HCT116 (cell line): ENCODE results near the gene GTF2A1. TPM values are rescaled to one million over a fixed set of nuclear protein-coding genes. Genes with fewer than 3 reads are reported as not detected.

Experiments used
- ATAC-seq: fragments of 200-7000 bp; cut with Tn5 transposase; 2 replicates; pipeline ENCODE4 v1.9.1; 2020; ENCODE audit warnings: mild to moderate bottlenecking, moderate library complexity
- BruUV-seq: library from RNA; stranded (reverse); fragments of 400-500 nt; replicated peaks from 2 replicates; lab custom pipeline; 2021; lab: Mats Ljungman, UMichigan
- CTCF ChIA-PET: fragments of 300-600 bp; sonication (Branson Sonifier 250); formaldehyde crosslinking; loops from one replicate; lab custom pipeline; 2021; ENCODE audit warnings: antibody characterized with exemption; lab: Charles Lee
- POLR2A ChIA-PET: fragments of 300-600, 350-600 bp; sonication (Branson Sonifier 250); formaldehyde crosslinking; loops from one replicate; lab custom pipeline; 2021; ENCODE audit warnings: antibody characterized with exemption; lab: Charles Lee
- RAD21 ChIA-PET, 2 experiments: fragments of 300-600 bp; sonication (Branson Sonifier 250); formaldehyde crosslinking; loops; one replicate each; lab custom pipeline; 2023; ENCODE audit warnings: low total read pairs in 2 of 2; ENCODE audit not compliant: uncharacterized antibody in 2 of 2, unreplicated experiment in 2 of 2, low non-redundant PET in 1 of 2; lab: Charles Lee
- DNase-seq: peaks from one replicate; pipeline ENCODE4 v3.0.0-alpha.2; 2010; ENCODE audit warnings: low read depth, low spot score
- H2AFZ ChIP-seq: fragments of 200-600 bp; shearing (Covaris generic), sonication (generic); 2 replicates; pipeline ENCODE4 v1.6.1; 2017; ENCODE audit warnings: low read depth, mixed run types, mixed read lengths, antibody characterized with exemption, low read length; ENCODE audit not compliant: poor library complexity, severe bottlenecking
- H3K27ac ChIP-seq: 2 replicates; pipeline ENCODE4 v1.5.1; 2012; ENCODE audit warnings: low read depth, low read length
- H3K27me3 ChIP-seq: fragments of 200-600 bp; sonication (generic); 2 replicates; pipeline ENCODE4 v1.6.1; 2016; ENCODE audit warnings: mixed run types, low read length, mixed read lengths; ENCODE audit not compliant: insufficient read depth
- H3K36me3 ChIP-seq, 2 experiments: fragments of 200-500 bp in 1 of 2; fragments of 200-600 bp in 1 of 2; sonication (Bioruptor generic) in 1 of 2; sonication (generic) in 1 of 2; 2 replicates each; pipeline versions ENCODE4 v1.5.1 to v1.6.1; 2014 to 2016; ENCODE audit warnings: low read length in 2 of 2, inconsistent platforms in 1 of 2, mixed read lengths in 1 of 2, mixed run types in 1 of 2; ENCODE audit not compliant: insufficient read depth in 2 of 2, control insufficient read depth in 1 of 2
- H3K4me1 ChIP-seq, 2 experiments: fragments of 200-600 bp in 1 of 2; sonication (generic) in 1 of 2; 2 replicates each; pipeline versions ENCODE4 v1.5.1 to v1.6.1; 2012 to 2017; ENCODE audit warnings: low read length in 2 of 2, inconsistent platforms in 1 of 2, mild to moderate bottlenecking in 1 of 2, mixed read lengths in 1 of 2, mixed run types in 1 of 2, moderate library complexity in 1 of 2; ENCODE audit not compliant: insufficient read depth in 2 of 2, control insufficient read depth in 1 of 2
- H3K4me2 ChIP-seq: fragments of 200-600 bp; sonication (generic); 2 replicates; pipeline ENCODE4 v1.6.1; 2017; ENCODE audit warnings: mixed run types, low read length, mixed read lengths
- H3K4me3 ChIP-seq, 2 experiments: fragments of 200-600 bp in 1 of 2; sonication (generic) in 1 of 2; replicated peaks in 1 of 2; 2 replicates each; pipeline ENCODE4 v1.5.1; 2011 to 2016; ENCODE audit warnings: low read length in 2 of 2, control low read depth in 1 of 2, low read depth in 1 of 2, mild to moderate bottlenecking in 1 of 2, mixed read lengths in 1 of 2, mixed run types in 1 of 2
- H3K79me2 ChIP-seq: fragments of 200-600 bp; sonication (generic); 2 replicates; pipeline ENCODE4 v1.6.1; 2017; ENCODE audit warnings: mild to moderate bottlenecking, mixed run types, low read length, moderate library complexity, mixed read lengths; ENCODE audit not compliant: insufficient read depth
- H3K9ac ChIP-seq: fragments of 200-600 bp; sonication (generic); 2 replicates; pipeline ENCODE4 v1.6.1; 2016; ENCODE audit warnings: low read length, mixed read lengths
- H3K9me2 ChIP-seq: fragments of 200-600 bp; sonication (generic), shearing (Covaris generic); 2 replicates; pipeline ENCODE4 v1.6.1; 2017; ENCODE audit warnings: mixed run types, mild to moderate bottlenecking, moderate library complexity; ENCODE audit not compliant: insufficient read depth
- H3K9me3 ChIP-seq, 2 experiments: fragments of 200-500 bp in 1 of 2; fragments of 200-600 bp in 1 of 2; sonication (Bioruptor generic) in 1 of 2; sonication (generic) in 1 of 2; 2 replicates each; pipeline ENCODE4 v1.6.1; 2014 to 2017; ENCODE audit warnings: low read length in 2 of 2, mixed read lengths in 2 of 2, inconsistent platforms in 1 of 2, low read depth in 1 of 2, mild to moderate bottlenecking in 1 of 2, mixed run types in 1 of 2, moderate library complexity in 1 of 2; ENCODE audit not compliant: control insufficient read depth in 1 of 2, insufficient read depth in 1 of 2
- H4K20me1 ChIP-seq: fragments of 200-600 bp; sonication (generic), shearing (Covaris generic); 2 replicates; pipeline ENCODE4 v1.6.1; 2017; ENCODE audit warnings: mixed run types, mild to moderate bottlenecking, moderate library complexity; ENCODE audit not compliant: insufficient read depth
- CBX3 ChIP-seq: IDR thresholded peaks from 2 replicates; pipeline ENCODE4 v1.6.1; 2012; ENCODE audit warnings: low read depth
- CEBPB ChIP-seq: IDR thresholded peaks from 2 replicates; pipeline ENCODE4 v1.6.1; 2012; ENCODE audit warnings: low read depth
- EGR1 ChIP-seq: IDR thresholded peaks from 2 replicates; pipeline ENCODE4 v1.6.1; 2012; ENCODE audit warnings: low read depth
- ELF1 ChIP-seq: IDR thresholded peaks from 2 replicates; pipeline ENCODE4 v1.6.1; 2012; ENCODE audit warnings: low read depth, borderline replicate concordance
- EZH2phosphoT487 ChIP-seq: fragments of 200-600 bp; IDR thresholded peaks from 2 replicates; pipeline ENCODE4 v1.6.1; 2018; ENCODE audit warnings: antibody characterized with exemption, borderline replicate concordance
- FOSL1 ChIP-seq: IDR thresholded peaks from 2 replicates; pipeline ENCODE4 v1.6.1; 2012; ENCODE audit warnings: low read depth
- JUND ChIP-seq: IDR thresholded peaks from 2 replicates; pipeline ENCODE4 v1.6.1; 2012
- POLR2A ChIP-seq: IDR thresholded peaks from 2 replicates; pipeline ENCODE4 v1.7.0; 2011; ENCODE audit warnings: borderline replicate concordance; ENCODE audit not compliant: insufficient read depth, insufficient read length; ENCODE audit errors: extremely low read depth
- POLR2AphosphoS5 ChIP-seq: IDR thresholded peaks from 2 replicates; pipeline ENCODE4 v1.6.1; 2011; ENCODE audit warnings: mild to moderate bottlenecking, low read depth, low read length, moderate library complexity
- RAD21 ChIP-seq: IDR thresholded peaks from 2 replicates; pipeline ENCODE4 v1.6.1; 2012; ENCODE audit warnings: low read depth, mild to moderate bottlenecking
- ZFX ChIP-seq: fragments of 450-650 bp; IDR thresholded peaks from 2 replicates; pipeline ENCODE4 v1.6.1; 2017
- ZNF274 ChIP-seq: fragments of 200-500 bp; sonication (Bioruptor generic); IDR thresholded peaks from 2 replicates; pipeline ENCODE4 v1.6.1; 2014; ENCODE audit warnings: mild to moderate bottlenecking, low read depth, low read length, inconsistent platforms
- intact Hi-C: fragments of 100-400 bp; cut with micrococcal nuclease; formaldehyde crosslinking; loops from 2 replicates; pipeline ENCODE4 v1.10.0; 2022
- total RNA-seq: library from RNA; stranded (reverse); gene quantifications from one replicate; pipeline ENCODE4 v1.2.1, GENCODE V29; 2021; ENCODE audit not compliant: unreplicated experiment
- TF ChIP-seq, protein P1 (sequence below): IDR thresholded peaks from 2 replicates; pipeline ENCODE4 v1.6.1; 2012
- TF ChIP-seq, protein P2 (sequence below): IDR thresholded peaks from 2 replicates; pipeline ENCODE4 v1.6.1; 2012
- TF ChIP-seq, protein P3 (sequence below): IDR thresholded peaks from 2 replicates; pipeline ENCODE4 v1.6.1; 2012; ENCODE audit warnings: low read depth

Gene GTF2A1
- total RNA-seq, 1 experiment from 2014 or later: 39.7 TPM

DNA sequence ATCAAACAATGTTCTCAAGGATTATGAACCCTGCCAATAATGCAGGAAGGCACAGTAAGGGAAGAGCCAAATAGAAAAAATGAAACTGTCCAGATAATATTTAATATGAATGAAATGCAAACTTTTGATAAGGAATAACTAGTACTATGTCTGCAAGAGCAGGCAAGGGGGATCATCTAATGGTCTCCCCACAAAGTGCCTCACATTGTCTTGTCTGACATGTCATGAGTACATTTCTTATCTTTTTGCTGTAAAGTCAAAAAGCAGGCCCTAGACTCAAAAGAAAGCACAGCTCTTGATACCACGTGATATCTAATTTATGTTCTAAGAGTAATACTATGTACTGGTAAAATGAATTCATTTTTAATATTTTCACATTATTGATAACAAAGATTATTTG, 43.9 kb upstream of the GTF2A1 start:
- no peak overlapping the region for H3K4me3 ChIP-seq
- H3K9me2 ChIP-seq: no peaks in the 10 kb centered on the region
- no peaks in the 10 kb centered on the region for H3K9me3 ChIP-seq
- H3K36me3 ChIP-seq: no peaks in the 10 kb centered on the region
- no peak for TF ChIP-seq ZNF274
- no peak for TF ChIP-seq RAD21
- TF ChIP-seq EZH2phosphoT487: no peak
- no peak for TF ChIP-seq EGR1
- no peak for TF ChIP-seq POLR2A
- TF ChIP-seq FOSL1: no peak
- TF ChIP-seq JUND: no peak
- no peak for TF ChIP-seq POLR2AphosphoS5
- TF ChIP-seq ZFX: no peak
- TF ChIP-seq, all 23 proteins: peak for 0
- Histone ChIP-seq H3K27me3 (no peaks in the 10 kb centered on the region), H3K9ac (no peak overlapping the region), H4K20me1 (no peaks in the 10 kb centered on the region), H3K4me1 (peaks cover 0 to 5% of the 10 kb centered on the region in 2 experiments; a peak in 1 of 4 replicates), H3K27ac (no peak overlapping the region), H2AFZ (no peak overlapping the region), H3K4me2 (no peak overlapping the region), H3K79me2 (no peaks in the 10 kb centered on the region)
- ATAC-seq (no peak), DNase-seq (no peak)
- POLR2A ChIA-PET: no interaction called here
- BruUV-seq: no TSS peak
- intact Hi-C loops: no loop called here
- RAD21 ChIA-PET: no interaction called here
- CTCF ChIA-PET: interaction anchor here (0.7 kb wide), 1 partner anchor 84 kb away, joined by 3 read pairs; no protein-coding TSS in a partner anchor

DNA sequence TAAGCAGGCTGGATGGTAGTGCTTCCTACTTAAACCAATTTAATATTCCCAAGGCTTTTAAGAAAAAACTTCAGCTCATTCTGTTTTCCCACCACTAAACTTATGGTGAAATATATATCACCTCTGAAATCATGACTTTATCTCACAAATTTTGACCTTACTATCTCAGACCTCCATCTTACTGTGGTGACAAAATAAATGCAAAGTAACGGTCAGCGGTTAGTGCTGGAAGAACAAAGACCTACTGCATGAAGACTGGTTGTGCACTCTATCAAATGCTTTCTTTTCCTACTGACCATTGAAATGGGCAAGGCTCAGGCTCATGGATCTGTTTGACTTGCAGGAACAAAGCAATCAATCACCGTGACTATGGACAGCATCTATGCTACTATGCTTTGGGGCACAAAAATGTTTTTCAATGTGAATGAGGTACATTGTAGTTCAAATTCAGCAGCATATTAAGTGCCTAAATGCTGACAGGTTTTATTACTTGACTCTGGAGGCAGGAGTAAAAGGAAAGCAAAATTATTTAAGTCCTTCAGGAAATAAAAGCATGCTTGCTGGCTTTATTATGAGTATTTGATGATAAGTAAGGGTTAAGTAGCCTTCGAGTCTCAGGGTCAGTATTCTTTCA, 43.1 kb upstream of the GTF2A1 start:
- Histone ChIP-seq H4K20me1 (no peaks in the 10 kb centered on the region), H3K4me1 (peaks cover 0 to 5% of the 10 kb centered on the region in 2 experiments; a peak in 1 of 4 replicates), H3K9me2 (no peaks in the 10 kb centered on the region), H3K36me3 (no peaks in the 10 kb centered on the region), H3K9me3 (no peaks in the 10 kb centered on the region), H3K9ac (no peak overlapping the region), H3K4me2 (no peak overlapping the region), H3K79me2 (no peaks in the 10 kb centered on the region), H3K27ac (no peak overlapping the region), H3K4me3 (no peak overlapping the region), H3K27me3 (no peaks in the 10 kb centered on the region), H2AFZ (no peak overlapping the region)
- ChIA-PET POLR2A (no interaction called here), RAD21 (interaction anchor here in 1 of 2 experiments (0.7 kb wide), 1 partner anchor 188 kb away, joined by 4 read pairs; no protein-coding TSS in a partner anchor), CTCF (no interaction called here)
- DNase-seq (no peak), ATAC-seq (no peak)
- BruUV-seq: no TSS peak
- intact Hi-C loops: no loop called here
- TF ChIP-seq ELF1: no peak
- no peak for TF ChIP-seq JUND
- TF ChIP-seq POLR2AphosphoS5: no peak
- TF ChIP-seq, protein P1, sequence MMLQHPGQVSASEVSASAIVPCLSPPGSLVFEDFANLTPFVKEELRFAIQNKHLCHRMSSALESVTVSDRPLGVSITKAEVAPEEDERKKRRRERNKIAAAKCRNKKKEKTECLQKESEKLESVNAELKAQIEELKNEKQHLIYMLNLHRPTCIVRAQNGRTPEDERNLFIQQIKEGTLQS: no peak
- TF ChIP-seq CBX3: no peak
- TF ChIP-seq ZFX: no peak
- TF ChIP-seq, protein P2, sequence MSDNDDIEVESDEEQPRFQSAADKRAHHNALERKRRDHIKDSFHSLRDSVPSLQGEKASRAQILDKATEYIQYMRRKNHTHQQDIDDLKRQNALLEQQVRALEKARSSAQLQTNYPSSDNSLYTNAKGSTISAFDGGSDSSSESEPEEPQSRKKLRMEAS: no peak
- TF ChIP-seq, protein P3, sequence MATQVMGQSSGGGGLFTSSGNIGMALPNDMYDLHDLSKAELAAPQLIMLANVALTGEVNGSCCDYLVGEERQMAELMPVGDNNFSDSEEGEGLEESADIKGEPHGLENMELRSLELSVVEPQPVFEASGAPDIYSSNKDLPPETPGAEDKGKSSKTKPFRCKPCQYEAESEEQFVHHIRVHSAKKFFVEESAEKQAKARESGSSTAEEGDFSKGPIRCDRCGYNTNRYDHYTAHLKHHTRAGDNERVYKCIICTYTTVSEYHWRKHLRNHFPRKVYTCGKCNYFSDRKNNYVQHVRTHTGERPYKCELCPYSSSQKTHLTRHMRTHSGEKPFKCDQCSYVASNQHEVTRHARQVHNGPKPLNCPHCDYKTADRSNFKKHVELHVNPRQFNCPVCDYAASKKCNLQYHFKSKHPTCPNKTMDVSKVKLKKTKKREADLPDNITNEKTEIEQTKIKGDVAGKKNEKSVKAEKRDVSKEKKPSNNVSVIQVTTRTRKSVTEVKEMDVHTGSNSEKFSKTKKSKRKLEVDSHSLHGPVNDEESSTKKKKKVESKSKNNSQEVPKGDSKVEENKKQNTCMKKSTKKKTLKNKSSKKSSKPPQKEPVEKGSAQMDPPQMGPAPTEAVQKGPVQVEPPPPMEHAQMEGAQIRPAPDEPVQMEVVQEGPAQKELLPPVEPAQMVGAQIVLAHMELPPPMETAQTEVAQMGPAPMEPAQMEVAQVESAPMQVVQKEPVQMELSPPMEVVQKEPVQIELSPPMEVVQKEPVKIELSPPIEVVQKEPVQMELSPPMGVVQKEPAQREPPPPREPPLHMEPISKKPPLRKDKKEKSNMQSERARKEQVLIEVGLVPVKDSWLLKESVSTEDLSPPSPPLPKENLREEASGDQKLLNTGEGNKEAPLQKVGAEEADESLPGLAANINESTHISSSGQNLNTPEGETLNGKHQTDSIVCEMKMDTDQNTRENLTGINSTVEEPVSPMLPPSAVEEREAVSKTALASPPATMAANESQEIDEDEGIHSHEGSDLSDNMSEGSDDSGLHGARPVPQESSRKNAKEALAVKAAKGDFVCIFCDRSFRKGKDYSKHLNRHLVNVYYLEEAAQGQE: no peak
- TF ChIP-seq CEBPB: no peak
